Activated CD8-positive, alpha-beta memory T cell treated with anti-CD3 and anti-CD28 coated beads, Interleukin-2, amount 50 U/mL, for 48 hours (primary cell): Measurements from ENCODE around the gene ELMO1.
A peak's percentile ranks its signal among the peaks of the same experiment; 100 is the strongest.

Source experiments
- DNase-seq: peaks from one replicate; pipeline ENCODE4 v3.0.0-alpha.2; 2020

ELMO1 gene

DNA sequence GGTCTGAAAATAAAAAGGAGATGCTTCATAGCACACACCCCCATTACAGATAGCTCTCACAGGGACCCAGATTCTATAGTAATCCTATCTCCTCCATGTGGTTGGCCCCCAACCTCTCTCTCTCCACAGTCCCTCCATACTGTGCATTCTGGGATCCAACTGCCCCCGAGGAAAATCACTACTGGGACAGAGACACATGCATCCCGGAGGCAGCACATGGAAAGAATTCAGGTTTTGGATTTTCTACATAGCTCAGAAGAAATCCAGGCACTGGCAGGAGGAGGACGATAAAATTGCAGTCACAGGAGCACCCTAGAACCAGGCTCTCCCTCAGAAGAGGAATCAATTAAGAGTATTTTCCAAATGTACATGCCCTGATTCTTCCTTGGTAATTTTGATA is 239.5 kb downstream of the ELMO1 start:
- DNase-seq = no peak

DNA sequence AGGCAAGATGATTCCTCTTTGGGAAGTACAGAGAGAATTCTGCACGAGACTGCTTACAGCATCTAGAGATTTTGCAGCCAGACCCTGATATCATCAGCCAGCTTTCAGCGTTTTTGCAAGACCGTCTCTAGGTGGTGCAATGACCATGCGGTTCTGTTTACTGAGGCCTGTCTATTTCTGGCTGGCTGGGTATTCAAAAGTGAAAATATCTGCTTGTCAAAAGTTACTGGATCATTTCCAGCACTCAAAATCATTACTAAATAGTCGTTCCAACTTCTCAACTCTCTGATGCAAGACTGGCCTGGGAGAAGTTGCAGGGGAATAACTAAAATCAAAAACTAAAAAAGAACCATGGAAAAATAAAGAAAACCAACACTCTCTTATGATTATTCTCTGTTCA is 240.1 kb downstream of the ELMO1 start:
- DNase-seq = no peak

DNA sequence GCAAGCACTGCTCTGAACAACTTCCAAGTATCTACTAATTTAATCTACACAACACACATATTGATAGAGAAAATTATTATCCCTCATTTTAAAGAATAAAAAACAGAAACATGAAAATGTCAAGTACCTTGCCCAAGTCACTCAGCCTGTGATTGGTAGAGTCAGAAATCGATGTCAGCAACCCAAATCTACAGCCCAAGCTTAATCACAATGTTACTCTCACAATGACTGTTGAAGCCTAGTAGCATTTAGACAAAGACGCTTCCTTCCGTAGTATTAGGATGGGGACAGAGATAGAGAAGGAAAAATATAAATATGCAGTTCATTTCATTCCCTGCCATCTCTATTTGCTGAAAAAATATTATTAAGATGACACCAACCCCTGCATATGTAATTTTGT is 242.5 kb downstream of the ELMO1 start:
- no peak for DNase-seq

- no peak for DNase-seq
Observed at GRCh38 chr7:37205451-37205850, 243.2 kb downstream of the ELMO1 start.

DNA sequence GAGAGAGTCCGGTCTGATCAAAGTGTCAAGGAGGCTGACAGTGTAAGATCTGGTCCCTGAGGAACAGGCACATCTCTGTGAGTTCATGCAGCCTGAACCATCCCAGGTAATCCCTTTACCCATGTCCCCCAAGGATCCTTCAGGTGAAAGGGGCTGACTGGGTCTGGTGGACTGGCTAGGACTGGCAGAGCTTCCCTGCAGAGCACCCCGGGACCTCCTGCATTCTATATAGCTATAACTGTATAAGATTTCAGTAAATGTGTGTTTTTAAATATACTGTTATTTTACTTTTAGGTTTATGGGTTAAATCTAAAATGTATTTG is 246.8 kb downstream of the ELMO1 start:
- DNase-seq = no peak

DNA sequence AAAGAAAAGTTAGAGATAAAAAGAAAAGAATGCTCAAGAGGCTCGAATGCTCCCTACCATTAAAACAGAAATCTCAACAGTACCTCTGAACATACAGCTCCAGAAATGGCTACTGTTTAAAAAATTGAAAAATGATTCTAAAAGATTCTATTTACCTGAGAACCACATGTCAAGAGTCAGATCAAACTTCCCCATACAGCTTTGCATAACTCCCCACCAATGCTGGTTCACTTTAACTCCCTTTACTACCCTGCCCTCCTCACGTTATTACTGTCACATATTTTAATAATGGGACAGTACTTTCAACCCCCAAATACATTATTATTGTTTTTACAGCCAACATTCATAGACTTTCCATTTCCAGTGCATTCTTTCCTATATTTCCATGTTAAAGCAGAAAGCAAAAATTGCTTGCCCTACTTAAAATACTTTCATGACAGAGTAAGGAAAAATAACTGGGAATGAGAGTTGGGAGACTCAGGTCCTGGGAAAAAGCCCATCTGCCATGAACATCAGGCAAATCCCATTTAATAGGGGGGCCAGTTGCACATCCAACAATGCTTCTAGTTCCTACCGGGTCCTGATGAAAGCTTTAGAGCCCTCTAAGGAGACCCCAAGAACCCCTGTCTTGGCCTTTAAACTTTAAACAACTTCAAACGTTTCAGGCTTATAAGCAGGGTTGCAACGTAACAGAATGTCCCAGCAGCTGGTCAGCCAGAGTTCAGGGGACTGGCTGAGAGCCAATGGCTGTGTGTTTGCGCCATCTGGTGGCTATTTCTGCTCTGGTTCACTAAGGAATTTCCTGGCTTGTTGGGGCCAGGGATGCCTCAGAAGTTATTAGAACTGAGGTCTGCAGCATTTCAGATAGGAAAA is 247.4 kb downstream of the ELMO1 start:
- DNase-seq = peak; percentile 72

DNA sequence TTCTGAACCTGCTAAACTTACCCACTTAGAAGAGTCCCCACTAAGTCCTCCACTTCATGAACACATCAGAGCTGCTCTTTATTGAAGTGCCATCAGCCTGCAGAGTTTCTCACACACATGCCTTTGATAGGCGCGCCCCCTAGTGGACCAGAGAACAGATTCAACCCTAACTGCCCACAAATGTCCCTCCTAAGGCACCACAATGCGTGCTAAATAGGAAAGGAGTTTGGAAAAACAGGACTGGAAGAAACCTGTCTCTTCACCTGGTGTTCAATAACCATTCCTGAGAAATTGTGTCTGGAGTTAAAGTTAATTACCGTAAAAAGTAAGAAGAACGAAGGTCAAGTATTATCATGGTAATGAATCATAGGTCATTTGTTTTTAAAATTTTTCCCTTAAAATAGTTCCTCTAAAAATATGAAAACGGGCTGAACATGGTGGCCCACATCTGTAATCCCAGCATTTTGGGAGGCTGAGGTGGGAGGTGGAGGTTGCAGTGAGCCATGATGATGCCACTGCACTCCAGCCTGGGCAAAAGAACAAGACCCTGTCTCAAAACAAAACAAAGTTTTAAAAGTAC is 249.7 kb downstream of the ELMO1 start:
- DNase-seq = peak; percentile 87

- DNase-seq = no peak
Observed at GRCh38 chr7:37198041-37198905, 250.4 kb downstream of the ELMO1 start.

- no peak for DNase-seq
Observed at GRCh38 chr7:37197108-37197507, 251.6 kb downstream of the ELMO1 start.

DNA sequence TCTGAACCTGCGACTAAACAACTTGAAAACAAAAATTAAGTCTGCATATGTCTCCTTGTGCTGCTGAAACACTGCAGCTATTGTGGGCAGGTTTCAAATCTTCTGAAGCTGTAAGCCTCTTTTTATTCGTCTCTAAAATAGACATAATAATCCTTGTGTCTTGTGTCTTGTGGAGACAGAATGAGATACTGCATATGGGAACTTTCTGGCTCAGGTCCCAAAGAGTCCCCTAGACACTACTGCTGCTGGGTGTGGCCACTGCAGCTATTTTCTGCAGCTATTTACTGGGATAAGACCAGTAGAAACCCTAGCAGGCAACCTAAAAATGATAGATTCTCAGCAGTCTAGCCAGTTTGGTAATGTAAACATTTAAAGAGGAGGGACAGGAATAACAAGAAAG is 252.0 kb downstream of the ELMO1 start:
- DNase-seq = no peak

- DNase-seq = no peak
Observed at GRCh38 chr7:37195388-37195787, 253.3 kb downstream of the ELMO1 start.

DNA sequence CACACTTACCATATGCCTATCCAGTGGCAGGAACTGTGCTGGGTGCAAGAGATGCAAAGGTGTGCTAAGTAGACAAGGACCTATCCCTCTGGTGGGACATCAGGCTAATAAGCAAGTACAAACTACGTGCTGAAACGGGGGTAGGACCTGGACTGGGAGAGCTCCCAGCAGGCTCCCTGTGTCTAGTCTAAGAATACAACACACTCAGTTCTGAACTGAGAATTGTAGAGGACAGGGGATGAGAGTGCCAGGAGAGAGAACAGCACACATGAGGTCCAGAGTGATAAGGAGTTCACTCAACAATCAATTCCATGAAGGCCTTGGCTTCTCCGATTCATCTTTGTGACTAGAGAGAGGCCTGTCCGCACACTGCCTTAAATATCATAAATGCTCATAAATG is 253.7 kb downstream of the ELMO1 start:
- DNase-seq = no peak

GRCh38 chr7:37193775-37194135 is 254.9 kb downstream of the ELMO1 start:
- DNase-seq = no peak

DNA sequence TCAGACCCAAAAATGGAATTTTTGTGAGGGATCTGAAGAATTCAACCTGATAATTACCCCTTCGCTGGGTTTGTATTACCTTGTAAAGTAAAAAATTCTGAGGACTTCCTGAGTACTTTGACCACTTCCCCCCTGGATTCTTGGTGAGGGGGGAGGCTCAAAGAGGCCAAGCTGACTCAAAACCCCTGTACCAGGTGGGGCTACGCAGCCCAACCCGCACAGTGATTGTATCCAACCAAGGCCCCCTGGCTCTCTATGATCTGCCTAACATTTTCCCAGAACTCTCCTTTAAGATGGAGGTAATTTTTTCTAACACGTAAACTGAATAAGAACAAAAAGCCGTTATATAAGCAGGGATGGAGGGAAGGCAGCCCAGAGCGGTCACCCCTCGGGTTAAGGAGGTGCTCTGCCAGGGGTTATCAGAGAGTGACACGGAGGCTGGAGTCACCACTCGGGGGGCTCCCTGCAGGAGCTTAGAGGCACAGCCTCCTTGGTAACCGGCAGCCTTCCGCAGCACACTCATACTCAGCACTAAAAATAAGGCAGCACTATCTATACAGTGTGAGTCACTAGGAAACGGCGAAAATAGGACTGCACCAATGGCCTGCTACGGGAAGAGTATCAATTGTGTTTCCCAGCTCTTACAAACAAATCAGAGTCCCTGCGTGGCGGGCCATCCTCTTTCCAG is 255.4 kb downstream of the ELMO1 start:
- no peak for DNase-seq

- DNase-seq = no peak
Observed at GRCh38 chr7:37191797-37192196, 256.9 kb downstream of the ELMO1 start.

DNA sequence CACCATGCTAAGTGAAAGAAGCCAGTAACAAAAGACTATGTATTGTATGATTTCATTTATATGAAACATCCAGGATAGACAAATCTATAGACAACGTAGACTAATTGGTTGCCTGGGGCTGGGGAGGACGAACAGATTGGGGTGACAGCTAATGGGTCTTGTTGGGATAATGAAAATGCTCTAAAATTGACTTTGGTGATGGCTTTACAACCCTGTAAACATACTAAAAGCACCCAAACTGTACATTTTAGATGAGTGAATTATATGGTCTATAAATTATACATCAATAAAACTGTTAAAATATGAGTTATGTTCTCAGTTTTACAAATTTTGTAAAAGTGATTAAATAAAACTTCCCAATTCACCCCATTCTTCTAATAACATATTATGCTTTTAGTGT is 261.5 kb downstream of the ELMO1 start:
- DNase-seq = no peak

DNA sequence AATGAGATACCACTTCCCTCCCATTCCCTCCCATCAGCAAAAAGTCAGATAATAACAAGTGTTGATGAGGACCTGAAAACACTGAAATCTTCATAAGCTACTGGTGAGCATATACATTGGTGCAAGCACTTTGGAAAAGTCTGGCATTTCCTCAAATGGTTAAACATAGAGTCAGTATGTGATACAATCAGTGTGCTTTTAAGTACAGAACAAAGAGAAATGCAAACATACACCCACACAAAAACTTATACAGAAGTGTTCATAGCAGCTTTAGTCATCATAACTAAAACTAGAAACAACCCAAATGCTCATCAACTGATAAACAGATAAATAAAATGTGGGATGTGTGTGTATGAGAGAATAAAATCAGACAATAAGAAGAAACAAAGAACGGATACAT is 261.9 kb downstream of the ELMO1 start:
- DNase-seq = no peak

DNA sequence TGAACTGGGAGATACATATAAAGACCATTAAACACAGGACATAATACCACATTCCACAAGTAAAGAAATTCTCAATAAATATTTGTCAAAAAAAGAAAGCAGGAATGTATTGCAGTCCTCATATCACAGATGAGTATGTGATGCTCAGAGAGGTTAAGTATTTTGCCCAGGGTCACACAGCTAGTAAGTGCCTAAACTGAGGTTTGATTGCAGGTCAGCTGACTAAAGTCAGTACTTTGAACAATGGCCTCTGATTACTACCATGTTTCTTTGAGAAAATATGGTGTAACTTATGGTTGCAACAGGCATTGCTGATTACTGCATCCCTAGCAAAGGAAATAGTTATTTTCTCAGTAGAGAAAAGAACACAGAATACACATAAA is 267.1 kb downstream of the ELMO1 start:
- DNase-seq = no peak

DNA sequence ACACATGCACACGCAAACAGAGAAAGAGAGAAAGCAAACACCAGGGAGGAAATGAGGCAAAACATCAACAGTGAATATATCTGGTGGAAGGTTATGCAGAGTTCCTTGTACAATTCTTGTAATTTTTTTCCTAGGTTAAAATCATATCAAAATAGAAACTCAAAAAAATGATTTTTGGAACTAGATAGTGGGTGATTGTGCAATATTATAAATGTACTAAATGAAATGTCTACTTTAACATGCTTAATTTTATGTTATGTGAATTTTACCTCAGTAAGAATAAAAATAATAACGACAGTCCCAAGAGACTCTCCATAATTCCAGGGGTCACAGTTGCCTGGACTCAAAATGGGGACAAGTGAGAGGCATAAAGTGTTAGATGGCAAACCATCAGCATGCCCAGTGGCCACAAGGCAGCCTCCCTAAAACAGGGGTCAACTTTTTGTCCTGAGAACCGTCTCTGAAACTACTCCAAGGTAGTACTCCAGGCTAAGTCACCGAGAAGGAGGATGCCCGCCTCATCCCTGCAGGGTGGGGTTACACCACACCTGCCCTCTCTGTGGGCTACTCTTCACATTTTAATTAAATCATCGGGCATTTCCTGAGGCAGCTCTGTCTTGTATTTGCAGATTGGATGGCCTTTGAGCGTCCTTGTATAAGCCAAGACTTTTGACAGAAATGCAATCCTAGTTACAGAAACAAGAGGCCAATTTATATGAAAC is 267.7 kb downstream of the ELMO1 start:
- no peak for DNase-seq

DNA sequence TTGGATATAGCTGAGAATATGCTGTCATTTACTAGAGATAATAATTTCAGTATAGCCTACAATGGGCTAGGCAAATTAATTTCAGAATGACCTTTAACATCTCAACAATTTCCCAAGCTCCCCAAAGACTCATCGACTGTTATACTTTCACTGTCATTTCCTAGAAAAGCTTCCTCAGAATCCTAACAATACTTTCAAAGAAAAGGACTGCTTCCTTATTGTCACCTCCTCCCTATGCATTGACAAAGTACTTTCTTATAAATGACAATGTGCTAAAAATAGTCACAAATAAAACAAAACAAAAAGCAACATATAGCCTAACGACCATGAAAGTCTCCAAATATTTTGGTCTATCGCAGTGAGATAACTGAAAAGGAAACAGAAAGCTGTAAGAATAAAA is 272.6 kb downstream of the ELMO1 start:
- DNase-seq = no peak

- DNase-seq = no peak
Observed at GRCh38 chr7:37174460-37174859, 274.2 kb downstream of the ELMO1 start.

DNA sequence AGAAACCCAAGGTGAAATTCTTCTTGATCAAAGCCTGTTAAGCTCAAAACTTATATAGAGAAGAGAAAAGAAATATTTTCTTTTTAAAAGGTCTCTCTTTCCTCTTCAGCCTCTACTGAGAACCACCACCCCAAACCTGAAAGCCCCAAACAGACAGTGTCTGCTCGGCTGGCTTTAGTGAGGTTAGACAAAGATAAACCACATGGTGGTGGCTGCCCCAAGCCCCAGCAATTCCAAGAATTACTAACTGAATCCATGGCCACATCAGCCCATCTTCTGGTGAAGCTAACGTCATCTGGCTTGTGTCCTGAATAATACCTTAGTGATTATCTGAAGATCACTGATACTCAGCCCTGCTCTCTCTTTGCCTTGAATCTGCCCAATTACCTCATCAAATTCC is 275.0 kb downstream of the ELMO1 start:
- DNase-seq = no peak

DNA sequence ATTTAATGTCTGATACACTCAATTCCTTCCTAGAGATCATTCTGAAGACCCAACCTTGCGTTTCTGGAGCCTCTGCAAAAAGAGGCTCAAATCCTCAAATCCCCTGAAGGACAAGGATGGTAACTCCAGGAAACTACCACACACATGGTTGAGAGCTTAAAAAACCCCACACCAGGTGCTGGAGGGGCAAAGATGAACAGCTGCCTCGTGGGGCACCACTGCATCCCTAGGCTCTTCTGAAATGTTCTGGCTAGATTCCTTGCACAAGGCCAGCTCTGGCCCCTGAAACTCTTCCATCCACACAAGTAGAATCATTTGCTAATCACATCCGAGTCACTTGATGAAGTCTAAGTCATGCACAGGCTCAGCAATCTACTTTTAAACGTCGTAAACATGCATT is 286.6 kb downstream of the ELMO1 start:
- DNase-seq = no peak
